Measurements from ENCODE around the gene ADD3.
"Not testable (repeated sequence)": the region's sequence is repeated elsewhere in the genome, so short reads cannot be mapped to it uniquely, and the experiment has no call there.

ADD3 gene

DNA sequence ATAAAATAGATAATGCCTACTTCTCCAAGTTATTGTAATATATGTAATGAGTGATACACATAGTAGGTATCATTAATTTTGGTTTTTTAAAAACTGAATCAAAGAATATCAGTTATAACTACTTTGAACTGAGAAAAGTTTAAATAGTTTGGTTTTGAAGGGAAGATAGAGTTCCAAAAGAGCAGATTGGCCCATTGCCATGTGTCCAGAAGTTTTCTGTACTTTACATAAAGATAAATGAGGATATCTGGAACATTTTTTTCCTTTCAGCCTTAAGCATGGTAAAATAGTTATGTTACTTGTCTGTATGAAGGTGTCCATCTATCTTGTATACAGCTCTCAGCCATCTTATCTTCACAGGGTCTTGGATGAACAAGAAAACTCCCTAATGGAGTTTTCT lies 101.7 kb downstream of the ADD3 start:
- Mint-ChIP-seq H3K27me3 (no peaks in the 10 kb centered on the region), H3K4me1 (peaks cover 12% of the 10 kb centered on the region), H3K27ac (no peak overlapping the region), H3K9me3 (no peaks in the 10 kb centered on the region), H3K36me3 (peaks cover 24% of the 10 kb centered on the region), H3K4me3 (no peak overlapping the region)
- ATAC-seq: no peak

DNA sequence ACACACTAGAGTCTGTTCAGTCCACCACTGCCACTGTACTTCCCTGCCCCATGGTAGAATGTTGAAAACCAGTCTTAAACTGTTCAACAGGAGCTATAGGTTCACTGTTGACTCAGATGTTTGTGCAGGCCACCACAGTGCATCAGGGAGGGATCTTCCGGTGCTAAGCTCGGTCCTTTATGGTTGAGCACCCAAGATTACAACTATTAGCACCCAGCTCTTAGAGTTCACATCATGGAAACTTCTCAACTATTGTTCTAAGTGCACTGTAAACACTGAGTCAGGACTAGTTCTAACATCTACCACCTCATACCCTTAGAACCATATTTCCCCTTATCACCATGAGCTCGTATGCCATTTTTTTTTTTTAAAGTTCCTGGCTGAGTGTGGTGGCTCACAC lies 102.6 kb downstream of the ADD3 start:
- no peaks in the 10 kb centered on the region for H3K9me3 Mint-ChIP-seq
- no peaks in the 10 kb centered on the region for H3K27me3 Mint-ChIP-seq
- no peak overlapping the region for H3K4me3 Mint-ChIP-seq
- H3K4me1 Mint-ChIP-seq: peaks cover 12% of the 10 kb centered on the region
- peaks cover 30% of the 10 kb centered on the region for H3K36me3 Mint-ChIP-seq
- peak overlapping the region; percentile 22 for H3K27ac Mint-ChIP-seq
- ATAC-seq: peak; percentile 64

DNA sequence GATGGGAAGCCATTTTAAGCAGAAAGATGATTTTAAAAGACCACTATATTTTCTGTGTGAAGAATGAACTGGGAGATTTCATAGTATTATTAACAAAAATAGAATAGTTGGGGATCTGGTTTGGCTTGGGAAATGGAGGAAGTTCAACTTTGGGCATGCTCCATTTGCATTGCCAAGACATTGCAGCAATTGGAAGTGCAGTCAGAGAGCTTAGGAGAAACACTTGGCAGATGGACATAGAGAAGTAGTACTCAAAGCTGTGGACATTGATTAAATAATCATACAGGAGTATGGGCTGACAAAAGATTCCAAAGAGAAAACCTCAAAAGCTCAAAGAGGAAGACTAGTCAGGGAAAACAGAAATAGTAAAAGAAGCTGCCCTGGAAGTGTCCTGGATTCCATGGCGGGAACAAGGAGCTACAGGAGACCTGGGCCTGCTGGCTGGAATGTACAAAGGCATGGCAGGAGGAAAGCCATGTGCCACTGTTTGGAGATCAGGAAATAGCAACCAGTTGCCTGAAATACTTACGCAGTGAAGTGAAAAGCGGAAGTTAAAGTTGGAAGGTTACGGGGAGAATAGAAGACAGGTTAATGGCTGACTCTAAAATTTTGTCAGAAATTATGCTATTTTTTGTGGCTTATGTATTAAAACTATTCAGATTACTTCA lies 106.0 kb downstream of the ADD3 start:
- Mint-ChIP-seq H3K4me3 (no peak overlapping the region), H3K36me3 (peaks cover 50% of the 10 kb centered on the region), H3K27ac (peak overlapping the region; percentile 16), H3K9me3 (no peaks in the 10 kb centered on the region), H3K4me1 (peaks cover 6% of the 10 kb centered on the region), H3K27me3 (no peaks in the 10 kb centered on the region)
- ATAC-seq: no peak

DNA sequence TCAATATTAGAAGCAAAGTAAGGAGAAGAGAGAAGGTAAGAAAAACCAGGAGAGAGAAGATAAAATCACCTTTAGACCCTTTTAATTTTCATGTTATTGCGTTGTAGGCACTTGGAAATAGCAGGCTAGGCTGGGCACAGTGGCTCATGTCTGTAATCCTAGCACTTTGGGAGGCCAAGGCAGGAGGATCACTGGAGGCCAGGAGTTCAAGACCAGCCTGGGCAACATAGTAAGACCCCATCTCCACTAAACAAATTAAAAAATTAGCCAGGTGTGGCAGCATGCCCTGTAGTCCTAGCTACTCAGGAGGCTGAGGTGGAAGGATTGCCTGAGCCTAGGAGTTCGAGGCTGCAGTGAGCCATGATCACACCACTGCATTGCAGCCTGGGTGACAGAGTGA lies 106.9 kb downstream of the ADD3 start:
- not testable (repeated sequence) for H3K9me3 Mint-ChIP-seq, H3K27me3 Mint-ChIP-seq, ATAC-seq, H3K27ac Mint-ChIP-seq, H3K4me1 Mint-ChIP-seq, H3K4me3 Mint-ChIP-seq
- peaks cover 59% of the 10 kb centered on the region for H3K36me3 Mint-ChIP-seq

DNA sequence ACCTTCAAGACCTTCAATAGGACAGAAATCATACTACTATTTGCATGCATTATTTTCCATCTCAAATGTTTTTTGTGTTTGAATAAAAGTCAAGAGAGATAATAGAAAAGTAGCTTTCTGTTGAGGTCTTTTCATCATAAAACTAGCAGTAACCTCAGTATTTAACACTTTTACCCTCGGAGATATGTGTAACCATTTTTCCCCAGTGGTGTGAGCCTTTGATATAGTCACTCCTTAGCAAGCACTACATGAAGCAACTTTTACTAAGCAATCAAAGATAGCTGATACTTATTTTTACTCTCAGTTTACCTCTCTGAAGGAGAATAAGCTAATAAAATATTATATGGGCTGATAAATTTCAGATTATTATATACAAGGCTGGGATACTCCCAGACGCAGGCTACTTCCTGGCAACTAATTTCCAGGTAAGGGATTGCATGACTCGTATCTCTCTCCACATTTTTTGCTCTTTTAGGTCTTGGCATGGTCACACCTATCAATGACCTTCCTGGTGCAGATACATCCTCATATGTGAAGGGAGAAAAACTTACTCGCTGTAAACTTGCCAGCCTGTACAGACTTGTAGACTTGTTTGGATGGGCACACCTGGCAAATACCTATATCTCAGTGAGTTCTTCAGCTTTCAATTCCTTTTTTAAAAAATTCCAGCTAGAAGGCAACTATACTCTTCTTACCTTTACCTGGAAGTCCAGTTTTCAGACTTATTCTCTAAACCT lies 108.2 kb downstream of the ADD3 start:
- peaks cover 58% of the 10 kb centered on the region for H3K36me3 Mint-ChIP-seq
- H3K27ac Mint-ChIP-seq: peak overlapping the region; percentile 10
- ATAC-seq: no peak

DNA sequence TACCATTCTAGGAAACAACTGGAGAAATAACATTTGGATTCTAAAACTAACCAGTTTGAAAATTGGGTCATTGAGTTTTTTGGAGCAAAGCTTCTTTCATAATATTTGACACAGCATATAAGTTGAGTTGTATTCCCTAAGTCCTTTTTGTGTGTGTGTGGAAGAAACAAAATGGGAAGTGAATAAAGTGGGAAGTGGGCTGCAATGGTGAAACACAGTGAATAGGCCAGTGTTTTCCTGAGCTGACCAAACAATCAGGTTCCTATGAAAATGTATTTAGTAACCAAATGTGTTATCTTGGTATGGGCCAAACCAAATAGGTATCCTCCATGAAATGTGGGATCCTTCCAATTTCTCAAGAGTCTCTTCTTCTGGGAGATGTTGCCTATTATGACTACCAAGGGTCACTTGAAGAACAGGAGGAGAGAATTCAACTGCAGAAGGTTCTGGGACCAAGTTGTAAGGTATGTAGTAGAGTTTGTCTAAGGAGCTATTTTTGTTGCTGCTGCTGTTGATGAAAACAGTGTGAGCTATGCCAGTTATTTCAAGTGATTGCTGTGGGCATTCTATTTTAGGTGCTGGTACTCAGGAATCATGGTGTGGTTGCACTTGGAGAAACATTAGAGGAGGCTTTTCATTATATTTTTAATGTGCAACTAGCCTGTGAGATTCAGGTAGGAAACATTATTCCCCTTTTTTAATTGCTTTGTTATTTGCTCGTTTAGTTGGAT lies 111.3 kb downstream of the ADD3 start:
- no peak overlapping the region for H3K4me3 Mint-ChIP-seq
- no peak for ATAC-seq

More for the DNA sequence above, 108.2 kb downstream of the ADD3 start:
- Mint-ChIP-seq H3K4me1 (no peaks in the 10 kb centered on the region), H3K27me3 (no peaks in the 10 kb centered on the region), H3K9me3 (no peaks in the 10 kb centered on the region), H3K4me3 (no peak overlapping the region)

DNA sequence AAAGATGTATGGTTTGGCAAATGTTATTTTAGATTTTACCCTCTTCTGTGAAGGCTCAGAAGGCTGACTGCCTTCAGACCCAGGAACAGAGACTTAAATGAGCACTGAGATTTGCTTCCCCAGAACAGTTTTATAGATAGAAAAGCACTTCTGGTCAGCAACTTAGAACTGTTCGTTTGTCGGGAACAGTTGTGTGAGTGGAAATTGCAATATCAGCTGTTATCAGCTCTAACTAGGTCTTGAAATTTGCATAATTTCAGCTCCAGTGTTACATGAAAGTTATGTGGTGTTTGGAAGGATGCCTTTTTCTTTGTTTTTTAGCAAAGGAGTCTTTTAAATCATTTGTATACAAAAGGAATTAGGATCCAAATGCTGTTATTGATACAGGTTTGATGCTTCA lies 115.8 kb downstream of the ADD3 start:
- no peak overlapping the region for H3K4me3 Mint-ChIP-seq
- ATAC-seq: no peak
- no peaks in the 10 kb centered on the region for H3K4me1 Mint-ChIP-seq
- H3K27me3 Mint-ChIP-seq: no peaks in the 10 kb centered on the region
- H3K27ac Mint-ChIP-seq: no peak overlapping the region
- H3K9me3 Mint-ChIP-seq: no peaks in the 10 kb centered on the region
- peaks cover 63% of the 10 kb centered on the region for H3K36me3 Mint-ChIP-seq

More for the DNA sequence above, 111.3 kb downstream of the ADD3 start:
- Mint-ChIP-seq H3K9me3 (no peaks in the 10 kb centered on the region), H3K27ac (no peak overlapping the region), H3K36me3 (peaks cover 69% of the 10 kb centered on the region), H3K4me1 (no peaks in the 10 kb centered on the region), H3K27me3 (no peaks in the 10 kb centered on the region)

DNA sequence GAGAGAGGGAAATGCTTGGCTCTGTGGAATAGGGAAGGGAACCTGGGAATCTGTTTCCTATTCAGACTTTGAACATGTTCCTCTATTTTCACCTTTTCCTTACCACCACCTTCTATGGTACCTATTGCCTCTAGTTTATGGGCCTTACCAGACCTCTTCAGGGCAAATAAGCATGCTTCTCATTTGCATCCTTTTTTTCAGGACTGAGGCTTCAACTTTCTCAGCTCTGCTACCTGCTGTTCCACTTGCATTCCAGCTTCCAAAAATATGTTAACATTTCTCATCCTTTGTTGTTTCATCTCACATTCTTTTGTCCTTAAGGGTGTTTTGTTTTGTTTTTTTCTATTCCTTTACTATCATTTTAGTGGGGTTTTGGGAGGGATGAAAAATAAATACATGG lies 121.7 kb downstream of the ADD3 start:
- Mint-ChIP-seq H3K36me3 (peaks cover 49% of the 10 kb centered on the region), H3K27me3 (no peaks in the 10 kb centered on the region), H3K4me1 (peaks cover 4% of the 10 kb centered on the region), H3K4me3 (no peak overlapping the region), H3K9me3 (no peaks in the 10 kb centered on the region), H3K27ac (peak overlapping the region; percentile 27)
- ATAC-seq: no peak

DNA sequence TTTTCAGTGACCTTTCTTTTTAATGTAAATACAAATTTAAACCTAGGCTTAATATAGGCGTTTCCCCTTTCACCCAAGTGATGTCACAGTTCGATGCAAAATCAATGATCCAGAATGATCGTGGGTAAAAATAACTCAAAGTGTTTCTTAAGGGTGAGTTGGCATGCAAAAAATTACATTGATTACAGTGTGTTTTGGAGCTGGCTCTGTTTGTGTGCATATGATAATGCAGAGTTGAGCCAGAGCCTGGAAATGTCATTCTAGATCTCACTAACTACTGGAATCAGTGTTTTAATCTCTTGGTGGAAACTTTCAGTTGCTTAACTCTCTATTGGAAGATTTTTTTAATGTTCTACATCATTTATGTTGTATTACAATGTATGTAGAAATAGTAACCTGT lies 127.1 kb downstream of the ADD3 start:
- H3K27me3 Mint-ChIP-seq: no peaks in the 10 kb centered on the region
- H3K4me1 Mint-ChIP-seq: peaks cover 21% of the 10 kb centered on the region
- ATAC-seq: peak; percentile 47
- no peak overlapping the region for H3K4me3 Mint-ChIP-seq
- H3K9me3 Mint-ChIP-seq: no peaks in the 10 kb centered on the region
- H3K36me3 Mint-ChIP-seq: peaks cover 10% of the 10 kb centered on the region
- H3K27ac Mint-ChIP-seq: peak overlapping the region; percentile 68

DNA sequence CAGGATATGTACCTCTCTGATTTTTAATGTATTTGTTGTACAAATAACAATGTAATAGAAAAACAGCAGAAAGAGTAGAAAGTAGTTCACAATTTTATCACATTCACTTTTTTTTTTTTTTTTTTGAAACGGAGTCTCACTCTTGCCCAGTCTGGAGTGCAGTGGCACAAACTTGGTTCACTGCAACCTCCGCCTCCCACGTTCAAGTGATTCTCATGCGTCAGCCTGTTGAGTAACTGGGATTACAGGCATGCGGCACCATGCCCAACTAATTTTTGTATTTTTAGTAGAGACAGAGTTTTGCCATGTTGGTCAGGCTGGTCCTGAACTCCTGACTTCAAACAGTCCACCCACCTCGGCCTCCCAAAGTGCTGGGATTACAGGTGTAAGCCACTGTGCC lies 128.1 kb downstream of the ADD3 start:
- ATAC-seq, H3K36me3 Mint-ChIP-seq, H3K27me3 Mint-ChIP-seq, H3K9me3 Mint-ChIP-seq, H3K4me3 Mint-ChIP-seq, H3K27ac Mint-ChIP-seq: not testable (repeated sequence)
- peaks cover 21% of the 10 kb centered on the region for H3K4me1 Mint-ChIP-seq

DNA sequence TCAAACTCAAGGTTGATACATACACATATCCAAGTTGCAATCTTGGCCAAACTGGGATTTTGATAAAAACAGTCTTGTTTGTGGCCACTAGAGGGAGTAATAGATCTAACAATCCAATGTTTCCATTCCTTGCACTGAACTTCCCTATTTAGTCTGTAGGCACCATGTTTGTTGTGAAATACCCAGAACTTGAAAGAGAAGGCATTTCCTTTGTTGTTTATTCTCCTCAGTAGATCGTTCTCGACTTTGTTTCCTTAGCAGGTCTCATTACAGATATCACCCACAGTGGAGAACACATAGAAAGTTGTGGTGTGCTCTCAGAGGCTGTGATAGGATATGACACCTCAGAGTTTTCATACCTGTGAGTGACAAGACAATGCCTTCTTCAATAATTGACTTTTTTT lies 129.4 kb downstream of the ADD3 start:
- H3K27me3 Mint-ChIP-seq: no peaks in the 10 kb centered on the region
- peak overlapping the region; percentile 47 for H3K27ac Mint-ChIP-seq
- peak; percentile 76 for ATAC-seq
- H3K4me3 Mint-ChIP-seq: no peak overlapping the region
- peaks cover 5% of the 10 kb centered on the region for H3K36me3 Mint-ChIP-seq
- no peaks in the 10 kb centered on the region for H3K9me3 Mint-ChIP-seq
- peaks cover 21% of the 10 kb centered on the region for H3K4me1 Mint-ChIP-seq

DNA sequence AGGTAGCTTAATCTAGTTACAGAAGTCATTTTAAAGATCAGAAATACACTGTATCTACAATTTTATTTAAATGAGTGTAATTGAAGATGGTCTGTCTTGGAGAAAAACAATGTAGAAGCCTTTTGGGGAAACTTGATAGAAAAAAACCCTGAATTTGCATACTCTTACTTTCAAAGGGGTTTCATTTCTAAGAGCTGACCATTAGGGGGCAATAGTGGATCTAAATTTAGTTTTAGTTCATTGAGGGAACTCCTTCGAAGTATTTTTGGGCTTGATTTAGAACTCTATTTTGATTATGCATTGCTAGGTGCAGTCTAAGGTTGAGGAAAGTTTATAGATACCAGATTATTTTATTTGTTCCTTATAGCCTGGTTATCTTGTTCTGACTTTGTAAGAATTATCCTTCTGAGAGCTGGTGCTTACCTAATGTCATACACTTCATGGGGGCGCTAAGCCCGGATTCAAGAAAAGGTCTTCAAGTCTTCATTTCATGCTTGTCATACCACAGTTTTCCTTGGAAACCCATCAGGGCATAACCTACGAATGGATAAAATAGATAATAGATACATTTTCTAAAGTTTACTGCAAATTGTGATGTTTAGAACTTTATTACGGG lies 130.5 kb downstream of the ADD3 start:
- Mint-ChIP-seq H3K4me3 (no peak overlapping the region), H3K36me3 (peaks cover 1% of the 10 kb centered on the region), H3K4me1 (peaks cover 21% of the 10 kb centered on the region), H3K9me3 (no peaks in the 10 kb centered on the region), H3K27me3 (no peaks in the 10 kb centered on the region), H3K27ac (no peak overlapping the region)
- ATAC-seq: no peak

DNA sequence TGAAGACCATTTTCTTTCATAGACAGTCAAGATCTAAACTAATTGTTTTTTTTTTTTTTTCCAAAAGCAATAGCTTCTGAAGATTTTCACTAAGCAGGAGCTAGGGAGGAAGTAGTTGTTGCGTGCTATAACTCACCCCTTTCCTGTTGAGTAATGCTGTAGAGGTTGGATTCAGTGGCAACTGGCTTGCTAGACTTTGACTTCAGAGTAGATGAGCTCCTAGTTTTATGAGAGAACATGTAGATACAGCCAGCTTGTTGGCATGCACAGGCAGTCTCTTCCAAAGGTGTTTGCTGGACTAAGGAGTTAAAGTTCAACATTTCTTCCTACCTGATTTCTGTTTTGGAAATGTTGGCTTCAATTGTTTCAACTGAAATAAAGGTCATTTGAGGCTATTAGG lies 133.4 kb downstream of the ADD3 start:
- no peaks in the 10 kb centered on the region for H3K27me3 Mint-ChIP-seq
- no peak for ATAC-seq
- peaks cover 11% of the 10 kb centered on the region for H3K4me1 Mint-ChIP-seq
- H3K9me3 Mint-ChIP-seq: no peaks in the 10 kb centered on the region
- no peak overlapping the region for H3K27ac Mint-ChIP-seq
- no peaks in the 10 kb centered on the region for H3K36me3 Mint-ChIP-seq
- no peak overlapping the region for H3K4me3 Mint-ChIP-seq

DNA sequence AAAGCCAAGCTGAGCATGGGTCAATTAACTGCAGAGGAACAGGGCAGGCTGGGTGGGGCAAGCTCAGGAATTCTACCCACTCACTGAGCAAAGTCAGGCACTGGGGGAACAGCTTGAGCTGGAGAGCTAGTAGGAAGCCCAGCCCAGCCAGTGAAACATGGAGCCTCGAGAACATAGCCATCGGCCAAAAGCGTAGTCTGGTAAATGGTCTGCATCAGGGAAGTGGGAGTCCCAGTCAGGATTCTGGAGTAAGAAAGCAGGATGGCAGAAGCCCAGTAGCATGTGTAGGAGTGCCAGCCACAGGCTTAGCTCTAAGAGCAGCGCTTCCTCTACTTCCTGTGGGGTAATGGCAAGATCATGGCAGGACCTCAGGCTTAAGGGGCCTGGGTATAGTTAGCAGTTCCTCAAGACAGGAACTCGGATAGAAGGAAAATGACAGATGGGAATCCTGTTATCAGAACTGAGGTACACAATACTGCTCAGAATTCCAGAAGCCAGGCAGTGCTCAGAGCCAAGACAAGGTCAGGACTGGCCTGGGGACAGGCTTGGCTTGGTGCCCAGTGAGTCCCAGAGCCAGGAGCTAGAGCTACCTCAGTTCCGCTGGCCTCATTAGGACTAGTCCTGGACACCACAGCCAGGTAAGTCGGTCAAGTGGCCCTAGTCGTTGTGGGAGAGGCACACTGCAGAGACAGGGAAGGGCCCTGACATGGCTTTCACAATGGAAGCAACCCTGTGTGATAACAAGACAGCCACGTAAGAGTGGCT lies 134.3 kb downstream of the ADD3 start:
- Mint-ChIP-seq H3K9me3 (no peaks in the 10 kb centered on the region), H3K36me3 (no peaks in the 10 kb centered on the region), H3K27me3 (no peaks in the 10 kb centered on the region), H3K4me3 (no peak overlapping the region), H3K4me1 (peaks cover 9% of the 10 kb centered on the region), H3K27ac (no peak overlapping the region)
- no peak for ATAC-seq

DNA sequence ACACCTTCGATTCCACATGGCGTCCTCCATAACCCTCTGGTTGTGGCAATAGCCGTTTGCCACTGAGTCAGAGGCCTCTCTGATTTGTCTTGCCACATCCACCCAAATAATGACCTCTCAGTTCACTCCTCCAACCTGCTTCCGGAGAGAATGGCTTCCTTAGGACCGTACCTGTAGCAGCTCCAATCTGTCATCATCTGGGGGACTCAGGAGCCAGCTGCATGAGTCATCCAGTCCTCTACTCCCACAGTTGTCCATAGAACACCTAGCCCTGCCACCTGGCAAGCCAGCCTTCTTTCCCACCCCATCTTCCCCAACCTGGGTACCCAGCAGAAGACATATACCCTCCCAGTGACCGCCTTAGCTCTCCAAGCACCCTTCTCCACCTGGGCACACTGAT lies 135.2 kb downstream of the ADD3 start:
- Mint-ChIP-seq H3K4me3 (no peak overlapping the region), H3K27ac (no peak overlapping the region), H3K27me3 (peaks cover 4% of the 10 kb centered on the region), H3K4me1 (peaks cover 2% of the 10 kb centered on the region), H3K9me3 (no peaks in the 10 kb centered on the region), H3K36me3 (no peaks in the 10 kb centered on the region)
- no peak for ATAC-seq
